HG03175 (cell line): ENCODE data around the gene CHPF2.
A peak's percentile ranks its signal among the peaks of the same experiment; 100 is the strongest.

Experiments used
- ATAC-seq: cut with Tn5 transposase; IDR thresholded peaks from one replicate; pipeline ENCODE4 v1.9.1; 2021; ENCODE audit warnings: mild to moderate bottlenecking, moderate library complexity; ENCODE audit not compliant: unreplicated experiment

The CHPF2 gene

GRCh38 chr7:151245360-151246101, 13.2 kb downstream of the CHPF2 start:
- ATAC-seq: peak; percentile 36

GRCh38 chr7:151246102-151246850, 14.0 kb downstream of the CHPF2 start:
- ATAC-seq: no peak

GRCh38 chr7:151246851-151247580, 14.7 kb downstream of the CHPF2 start:
- ATAC-seq: no peak

DNA sequence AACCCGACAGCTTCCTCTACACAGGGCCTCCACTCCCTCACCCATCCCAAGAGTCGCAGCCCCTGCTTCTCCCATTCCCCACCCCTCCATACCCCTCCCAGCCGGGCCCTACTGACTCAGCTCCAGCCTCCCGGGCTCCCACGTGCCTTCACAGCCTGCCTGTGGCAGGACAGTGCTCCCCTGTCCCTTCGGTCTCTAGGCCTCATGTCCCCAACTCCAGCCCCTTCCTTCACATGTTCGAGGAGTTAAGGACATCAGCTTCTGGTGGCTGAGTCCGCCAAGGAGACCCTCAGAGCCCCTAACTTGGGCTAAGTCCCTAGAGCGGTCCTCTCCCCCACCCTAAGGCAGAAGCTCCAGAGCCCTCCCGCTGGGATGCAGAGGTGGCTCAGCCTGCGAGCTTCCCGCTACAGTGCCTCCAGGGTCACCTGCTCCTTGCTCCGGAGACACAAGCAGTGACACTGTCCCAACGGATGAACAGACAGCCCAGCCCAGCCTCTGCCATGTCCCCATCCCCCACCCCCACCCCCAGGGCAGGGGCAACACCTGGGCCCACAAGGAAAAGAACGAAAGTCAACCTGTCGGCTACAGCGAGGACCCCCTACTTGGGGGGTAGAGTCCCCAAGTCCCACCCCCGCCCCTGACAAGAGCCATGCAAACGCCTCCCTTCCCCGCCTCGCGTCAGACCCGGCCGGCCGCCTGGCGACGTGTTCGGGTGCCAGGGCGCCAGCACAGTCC, 15.5 kb downstream of the CHPF2 start:
- ATAC-seq: no peak

DNA sequence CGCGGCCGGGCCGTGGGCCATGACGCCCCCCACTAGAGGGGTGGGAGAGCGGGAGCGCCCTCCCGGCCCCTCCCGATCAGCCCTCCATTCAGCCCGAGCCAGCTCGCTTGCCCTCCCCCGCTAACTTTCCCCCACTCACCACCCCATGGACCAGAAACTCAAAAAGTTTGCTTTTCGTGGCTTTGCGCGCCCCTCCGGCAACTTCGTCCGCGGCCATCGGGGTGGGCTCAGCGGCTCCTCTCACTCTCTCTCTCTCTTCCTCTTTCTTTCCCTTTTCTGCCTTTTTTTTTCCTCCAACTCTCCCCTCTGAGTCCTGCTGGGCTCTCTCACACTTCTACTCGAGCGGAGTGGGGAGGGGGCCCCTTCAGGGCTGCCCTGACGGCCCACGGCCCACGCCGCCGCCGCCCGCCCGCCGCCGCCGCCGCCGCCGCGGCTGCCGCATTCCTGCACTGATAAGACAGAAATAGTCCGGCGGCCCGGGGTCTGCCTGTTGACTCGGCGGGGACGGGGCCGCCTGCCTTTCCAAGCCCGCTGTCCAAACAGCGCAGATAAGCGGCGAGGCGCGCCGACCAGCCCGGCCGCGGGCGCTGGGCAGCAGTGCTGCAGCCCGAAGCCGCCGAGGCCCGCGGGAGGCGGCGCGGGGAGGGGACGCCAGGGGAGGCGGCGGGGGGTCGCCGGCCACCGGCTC, 16.2 kb downstream of the CHPF2 start, which contains the start of gene SMARCD3:
Gene SMARCD3 (minus strand): TSS at position 349 of the 688 bp plus-strand sequence. CDS start 132 bp downstream, at position 217.
- no peak for ATAC-seq

DNA sequence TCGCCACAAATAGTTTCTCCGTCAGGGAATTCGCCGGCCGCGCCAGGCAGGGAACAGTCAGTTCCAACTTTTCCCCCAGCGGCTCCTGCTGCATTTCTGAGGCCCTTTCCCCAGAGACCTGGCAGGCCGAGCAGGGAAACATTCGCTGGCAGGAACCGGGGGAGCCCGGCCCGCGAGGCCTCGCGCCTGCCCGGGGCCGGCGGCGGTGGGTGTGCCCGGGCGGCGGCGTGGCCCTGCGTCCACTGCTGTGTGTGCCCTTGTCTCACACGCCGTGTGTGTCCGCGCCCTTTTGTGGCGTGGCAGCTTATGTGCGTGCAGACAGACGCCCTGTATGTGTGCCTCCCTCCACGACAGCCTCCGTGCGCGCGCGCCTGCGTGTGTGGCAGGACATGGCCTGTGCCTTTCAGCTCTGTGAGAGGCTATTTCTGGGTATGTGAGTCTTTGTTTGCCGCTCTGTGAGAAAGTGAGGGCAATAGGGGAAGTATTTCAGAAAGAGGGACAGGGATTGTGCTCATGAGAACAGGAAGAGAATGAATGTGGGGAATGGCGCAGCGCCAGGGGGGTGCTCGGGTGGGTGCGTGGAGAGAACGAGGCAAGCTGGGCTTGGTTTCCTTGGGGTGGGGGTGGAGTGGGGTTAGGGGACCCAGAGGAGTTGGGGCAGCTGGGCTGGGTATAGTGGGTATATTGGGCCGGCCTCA, 16.9 kb downstream of the CHPF2 start:
- ATAC-seq: no peak

GRCh38 chr7:151249732-151250072, 17.4 kb downstream of the CHPF2 start:
- no peak for ATAC-seq

- no peak for ATAC-seq
Observed at GRCh38 chr7:151250181-151251132, 18.2 kb downstream of the CHPF2 start.

DNA sequence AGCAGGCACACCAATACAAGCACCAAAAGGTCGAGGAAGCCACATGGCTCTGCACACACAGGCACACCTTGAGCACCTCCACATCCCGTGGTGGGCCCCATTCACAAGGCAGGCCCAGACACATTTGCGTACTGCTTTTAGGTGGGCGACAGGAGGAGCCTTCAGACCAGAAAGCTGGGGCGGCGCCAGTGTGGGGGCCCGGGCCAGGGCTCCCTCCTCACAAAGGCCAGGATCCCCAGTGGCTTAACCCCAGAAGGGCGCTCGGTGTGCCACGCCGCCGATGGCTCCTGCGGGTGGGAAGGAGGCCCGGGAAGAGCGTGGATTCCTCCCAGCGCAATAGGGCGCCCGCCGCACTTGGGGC, 19.0 kb downstream of the CHPF2 start:
- ATAC-seq: no peak

- ATAC-seq: no peak
Observed at GRCh38 chr7:151251689-151252560, 19.6 kb downstream of the CHPF2 start.

DNA sequence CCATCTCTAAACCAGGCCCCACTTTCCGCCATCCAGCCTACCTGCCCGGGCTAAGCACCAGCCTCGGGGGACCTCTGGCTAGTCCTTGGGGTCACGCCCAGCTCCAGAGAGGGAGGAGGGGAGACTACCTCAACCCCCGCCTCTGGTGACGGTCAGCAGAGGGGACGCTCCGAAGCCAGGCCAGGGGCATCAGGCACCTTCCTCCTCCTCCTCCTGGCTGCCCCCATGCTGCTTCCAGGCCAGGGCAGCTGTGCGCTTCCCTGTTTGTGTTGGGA, 20.2 kb downstream of the CHPF2 start:
- no peak for ATAC-seq

- no peak for ATAC-seq
Observed at GRCh38 chr7:151252961-151253711, 20.9 kb downstream of the CHPF2 start.

- ATAC-seq: no peak
Observed at GRCh38 chr7:151254316-151254715, 22.0 kb downstream of the CHPF2 start.

GRCh38 chr7:151254851-151255250, 22.6 kb downstream of the CHPF2 start:
- ATAC-seq: no peak

- no peak for ATAC-seq
Observed at GRCh38 chr7:151255390-151255789, 23.1 kb downstream of the CHPF2 start.

GRCh38 chr7:151256410-151257045, 24.2 kb downstream of the CHPF2 start:
- ATAC-seq: no peak

- ATAC-seq: no peak
Observed at GRCh38 chr7:151257990-151258389, 25.7 kb downstream of the CHPF2 start.
